Fibroblast of skin of abdomen (primary cell): Measurements from ENCODE around the gene CEACAM6.
A peak's percentile ranks its signal among the peaks of the same experiment; 100 is the strongest.
"Not testable (repeated sequence)": the region's sequence is repeated elsewhere in the genome, so short reads cannot be mapped to it uniquely, and the experiment has no call there.

Experiments used
- DNase-seq: peaks from one replicate; pipeline ENCODE4 v3.0.0-alpha.2; 2013

The CEACAM6 gene

GRCh38 chr19:41748012-41748411 is 7.3 kb upstream of the CEACAM6 start:
- DNase-seq, result no peak

- not testable (repeated sequence) for DNase-seq
These were observed 4.8 kb upstream of the CEACAM6 start for GRCh38 chr19:41750248-41751134.

GRCh38 chr19:41753159-41753558 is 2.2 kb upstream of the CEACAM6 start:
- no peak for DNase-seq

- peak; percentile 10 for DNase-seq
These were observed 1.3 kb upstream of the CEACAM6 start for GRCh38 chr19:41753936-41754529.

GRCh38 chr19:41758846-41759245 is 3.5 kb downstream of the CEACAM6 start:
- DNase-seq, result no peak

- DNase-seq, result no peak
These were observed 11.8 kb downstream of the CEACAM6 start for GRCh38 chr19:41767115-41767514.

- not testable (repeated sequence) for DNase-seq
These were observed 12.8 kb downstream of the CEACAM6 start for GRCh38 chr19:41768105-41768504.

- DNase-seq, result no peak
These were observed 14.3 kb downstream of the CEACAM6 start for GRCh38 chr19:41769608-41770007.

- no peak for DNase-seq
These were observed 16.1 kb downstream of the CEACAM6 start for GRCh38 chr19:41771410-41771809.

GRCh38 chr19:41774515-41774980 is 19.2 kb downstream of the CEACAM6 start:
- no peak for DNase-seq

GRCh38 chr19:41776700-41777099 is 21.4 kb downstream of the CEACAM6 start:
- DNase-seq, result no peak

- DNase-seq, result no peak
These were observed 28.3 kb downstream of the CEACAM6 start for GRCh38 chr19:41783612-41784011.

- DNase-seq, result no peak
These were observed 29.0 kb downstream of the CEACAM6 start for GRCh38 chr19:41784312-41784711.

- no peak for DNase-seq
These were observed 29.4 kb downstream of the CEACAM6 start for GRCh38 chr19:41784743-41785142.

- peak; percentile 44 for DNase-seq
These were observed 30.3 kb downstream of the CEACAM6 start for GRCh38 chr19:41785653-41786052.

- no peak for DNase-seq
These were observed 31.7 kb downstream of the CEACAM6 start for GRCh38 chr19:41787055-41787454.

GRCh38 chr19:41788518-41788917 is 33.2 kb downstream of the CEACAM6 start:
- not testable (repeated sequence) for DNase-seq

GRCh38 chr19:41789053-41789452 is 33.7 kb downstream of the CEACAM6 start:
- not testable (repeated sequence) for DNase-seq

GRCh38 chr19:41792513-41793413 is 37.4 kb downstream of the CEACAM6 start:
- DNase-seq, result peak; percentile 25

- DNase-seq, result no peak
These were observed 38.0 kb downstream of the CEACAM6 start for GRCh38 chr19:41793414-41793727.

GRCh38 chr19:41795031-41795461 is 39.7 kb downstream of the CEACAM6 start:
- peak; percentile 15 for DNase-seq

- no peak for DNase-seq
These were observed 41.0 kb downstream of the CEACAM6 start, which contains the start of gene CEACAM3 for GRCh38 chr19:41796362-41796761. Gene CEACAM3 (plus strand): TSS chr19:41796587. CDS start chr19:41796678, 91 bp downstream.

- DNase-seq, result no peak
These were observed 41.6 kb downstream of the CEACAM6 start for GRCh38 chr19:41796901-41797300.
